GM21619 (cell line): ENCODE results near the gene SAMD10.
"Not testable (repeated sequence)": the region's sequence is repeated elsewhere in the genome, so short reads cannot be mapped to it uniquely, and the experiment has no call there.

ENCODE experiments used
- ATAC-seq: cut with Tn5 transposase; IDR thresholded peaks from one replicate; pipeline ENCODE4 v1.9.1; 2021; ENCODE audit not compliant: unreplicated experiment

Gene SAMD10

GRCh38 chr20:63942969-63943807 is 36.3 kb downstream of the SAMD10 start:
- no peak for ATAC-seq

- no peak for ATAC-seq
Measured at GRCh38 chr20:63942250-63942951, 37.0 kb downstream of the SAMD10 start.

- ATAC-seq = no peak
Measured at GRCh38 chr20:63941282-63942081, 38.0 kb downstream of the SAMD10 start.

- no peak for ATAC-seq
Measured at GRCh38 chr20:63940472-63941266, 38.8 kb downstream of the SAMD10 start.

GRCh38 chr20:63940071-63940471 is 39.4 kb downstream of the SAMD10 start:
- ATAC-seq = no peak

- no peak for ATAC-seq
Measured at GRCh38 chr20:63939061-63939935, 40.1 kb downstream of the SAMD10 start.

GRCh38 chr20:63937596-63937995 is 41.8 kb downstream of the SAMD10 start:
- no peak for ATAC-seq

GRCh38 chr20:63935447-63935846 is 44.0 kb downstream of the SAMD10 start:
- no peak for ATAC-seq

GRCh38 chr20:63934271-63935068 is 45.0 kb downstream of the SAMD10 start:
- ATAC-seq = no peak

GRCh38 chr20:63933646-63934045 is 45.8 kb downstream of the SAMD10 start:
- ATAC-seq = no peak

- no peak for ATAC-seq
Measured at GRCh38 chr20:63932606-63933160, 46.8 kb downstream of the SAMD10 start.

GRCh38 chr20:63931735-63932134 is 47.7 kb downstream of the SAMD10 start:
- no peak for ATAC-seq

- no peak for ATAC-seq
Measured at GRCh38 chr20:63930971-63931553, 48.4 kb downstream of the SAMD10 start.

- ATAC-seq = not testable (repeated sequence)
Measured at GRCh38 chr20:63929473-63929883, 50.0 kb downstream of the SAMD10 start.

GRCh38 chr20:63929071-63929470 is 50.4 kb downstream of the SAMD10 start:
- no peak for ATAC-seq

- no peak for ATAC-seq
Measured at GRCh38 chr20:63926298-63926697, 53.1 kb downstream of the SAMD10 start.

GRCh38 chr20:63924241-63924640 is 55.2 kb downstream of the SAMD10 start:
- no peak for ATAC-seq
